Glomerular visceral epithelial cell (primary cell): ENCODE results near the gene DCUN1D4.

ENCODE experiments used
- DNase-seq: peaks from one replicate; pipeline ENCODE4 v3.0.0-alpha.2; 2016; ENCODE audit errors: extremely low spot score

The DCUN1D4 gene

GRCh38 chr4:51853027-51853682 is 10.2 kb downstream of the DCUN1D4 start:
- DNase-seq, result no peak

DNA sequence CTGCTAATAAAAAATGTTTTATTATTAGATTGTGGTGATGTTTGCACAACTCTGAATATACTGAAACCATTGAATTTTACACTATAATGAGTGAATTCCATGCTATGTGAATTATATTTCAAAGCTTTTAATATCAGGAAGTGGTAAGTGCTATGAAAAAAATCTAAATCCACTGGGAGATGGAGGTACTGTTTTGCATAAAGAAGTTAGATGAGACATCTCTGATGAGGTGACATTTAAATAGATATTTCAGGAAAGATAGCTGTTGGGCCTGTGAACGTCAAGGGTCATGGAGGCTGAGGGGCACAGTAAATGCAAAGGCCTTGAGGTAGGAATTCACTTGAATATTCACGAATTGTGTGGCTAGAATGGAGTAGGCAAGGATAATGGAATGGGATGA is 12.3 kb downstream of the DCUN1D4 start:
- no peak for DNase-seq

GRCh38 chr4:51855751-51856150 is 12.8 kb downstream of the DCUN1D4 start:
- DNase-seq, result no peak

- DNase-seq, result no peak
Measured at GRCh38 chr4:51858605-51859202, 15.8 kb downstream of the DCUN1D4 start.

- no peak for DNase-seq
Measured at GRCh38 chr4:51859476-51860031, 16.6 kb downstream of the DCUN1D4 start.

DNA sequence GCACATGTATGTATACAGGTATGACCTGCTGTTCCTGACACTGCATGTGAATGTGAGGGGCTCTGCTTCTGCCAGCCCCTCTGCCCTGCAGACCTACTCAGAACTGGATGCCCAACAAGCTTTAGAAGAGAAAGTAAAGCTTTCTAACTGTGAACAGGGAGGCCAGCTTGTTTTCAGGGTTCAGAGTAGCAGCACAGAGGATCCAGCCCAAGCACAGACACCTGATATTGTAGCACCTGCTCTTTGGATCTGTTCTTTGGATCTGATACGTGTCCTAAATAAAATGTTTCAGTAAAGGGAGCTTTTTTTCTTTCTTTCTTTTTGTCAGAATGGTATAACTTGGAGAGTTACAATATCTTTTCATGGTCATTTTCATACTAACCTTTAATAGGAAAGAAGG is 19.2 kb downstream of the DCUN1D4 start:
- DNase-seq, result no peak

GRCh38 chr4:51862781-51863180 is 19.8 kb downstream of the DCUN1D4 start:
- DNase-seq, result no peak

- no peak for DNase-seq
Measured at GRCh38 chr4:51865717-51866116, 22.8 kb downstream of the DCUN1D4 start.

- no peak for DNase-seq
Measured at GRCh38 chr4:51866835-51867234, 23.9 kb downstream of the DCUN1D4 start.

DNA sequence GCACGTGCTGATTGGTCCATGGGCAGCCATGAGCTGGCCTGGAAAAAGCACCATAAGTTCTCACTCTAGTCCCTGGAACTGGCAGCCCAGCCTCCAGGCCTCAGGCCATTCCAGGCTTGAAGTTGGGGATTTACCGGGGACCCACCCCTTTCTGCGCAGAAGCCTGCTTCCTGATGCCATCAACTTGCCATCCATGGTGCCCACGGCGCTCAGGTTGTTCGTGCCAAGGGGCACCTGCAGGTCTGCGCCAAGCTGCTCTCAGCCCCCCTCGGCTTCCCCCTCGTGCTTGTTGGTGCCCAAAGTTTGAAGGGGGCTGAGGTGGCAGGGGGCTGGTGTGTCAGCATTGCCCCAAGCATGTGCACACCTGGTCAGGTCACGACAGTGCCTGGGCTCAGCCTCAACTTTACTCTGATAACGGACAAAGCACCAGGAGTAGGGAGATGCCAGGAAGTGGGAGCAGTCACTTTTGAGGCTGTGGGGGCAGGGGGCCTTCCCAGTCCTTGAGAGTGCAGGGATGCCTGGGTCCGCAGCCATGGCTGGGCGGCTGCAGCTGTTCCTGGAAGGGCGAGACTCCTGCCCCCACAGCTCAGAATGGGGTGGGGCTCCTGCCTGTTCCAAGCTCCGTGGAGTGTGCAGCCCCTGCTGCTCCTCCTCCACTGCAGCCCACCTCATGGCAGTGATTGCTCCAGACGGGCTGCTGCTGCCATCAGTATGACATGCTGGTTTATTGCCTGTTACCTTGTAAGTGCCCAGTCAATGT is 24.9 kb downstream of the DCUN1D4 start:
- no peak for DNase-seq

GRCh38 chr4:51868449-51868847 is 25.5 kb downstream of the DCUN1D4 start:
- no peak for DNase-seq

DNA sequence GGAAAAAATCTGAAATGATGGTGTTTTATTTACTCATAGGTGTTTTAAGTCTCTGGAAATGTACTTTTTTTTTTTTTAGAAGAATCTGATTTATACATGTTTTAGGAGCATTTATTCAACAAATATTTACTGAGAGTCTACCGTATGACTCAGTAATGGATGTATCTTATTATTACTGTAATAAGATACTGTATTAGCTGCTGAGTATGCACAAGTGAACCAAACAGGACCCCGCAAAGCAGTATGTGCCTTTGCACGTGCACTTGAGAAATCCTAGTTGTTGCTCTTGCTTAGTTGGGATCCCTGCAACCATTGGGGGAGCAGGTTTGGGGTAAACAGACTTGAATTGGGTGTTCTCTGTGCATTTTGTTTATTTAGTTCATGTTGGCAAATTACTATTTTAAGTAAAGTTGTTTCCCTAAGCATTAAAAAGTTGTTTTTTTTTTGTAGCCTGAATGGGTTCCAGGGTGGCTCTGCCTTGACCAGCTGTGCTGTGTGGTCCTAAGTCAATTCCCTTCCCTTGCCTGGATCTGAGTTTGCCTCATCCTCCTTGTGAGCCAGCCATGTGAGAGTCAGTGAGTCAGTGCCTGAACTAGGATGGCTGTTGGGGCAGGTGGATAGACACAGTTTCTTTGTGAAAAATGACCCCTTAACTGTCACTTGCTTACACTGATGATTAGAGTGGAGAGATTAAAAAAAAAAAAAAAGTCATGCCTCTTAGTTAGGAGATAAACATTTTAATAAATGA is 27.7 kb downstream of the DCUN1D4 start:
- DNase-seq, result no peak

- no peak for DNase-seq
Measured at GRCh38 chr4:51872283-51872997, 29.5 kb downstream of the DCUN1D4 start.

GRCh38 chr4:51874551-51874950 is 31.6 kb downstream of the DCUN1D4 start:
- DNase-seq, result no peak

- DNase-seq, result no peak
Measured at GRCh38 chr4:51878431-51878830, 35.5 kb downstream of the DCUN1D4 start.

DNA sequence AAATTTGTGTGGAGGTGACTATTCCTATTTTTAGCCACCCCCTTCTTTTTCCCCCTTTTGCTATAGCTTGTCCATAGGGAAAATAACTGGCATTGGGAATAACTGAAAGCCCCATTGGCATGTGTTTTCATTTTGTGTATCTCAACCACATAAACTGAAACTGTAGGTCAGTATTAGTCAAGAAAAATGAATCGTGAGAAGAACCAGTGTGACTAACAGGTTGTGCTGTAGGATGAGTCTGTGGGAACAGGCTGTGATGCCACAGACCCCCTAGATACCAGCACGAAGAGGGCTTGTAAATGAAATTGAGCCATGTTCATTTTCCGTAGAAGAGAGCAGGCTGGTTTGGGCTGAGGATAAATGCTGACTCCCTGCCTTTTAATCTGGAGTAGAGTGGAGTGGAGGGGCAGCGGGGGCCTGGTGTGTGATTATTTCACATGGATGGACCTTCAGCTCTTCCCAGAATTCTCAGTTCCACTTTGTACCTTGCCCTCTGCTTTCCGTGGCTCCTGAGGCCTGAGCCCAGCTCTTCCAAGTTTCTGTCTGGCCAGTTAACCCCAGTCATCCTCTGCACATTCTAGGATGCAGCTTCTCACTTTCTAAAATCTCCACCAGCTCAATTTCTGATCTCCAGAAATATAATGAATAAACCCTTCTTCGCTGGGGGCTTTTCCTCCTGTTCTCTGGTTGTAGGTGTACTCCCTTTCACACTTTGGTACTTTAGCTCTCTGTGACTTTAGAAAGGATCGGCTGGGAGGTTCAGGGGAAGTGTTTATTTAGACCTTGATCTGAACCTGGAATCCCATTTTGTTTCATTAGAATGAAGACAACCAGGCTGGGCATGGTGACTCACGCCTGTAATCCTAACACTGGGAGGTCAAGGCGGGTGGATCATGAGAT is 37.3 kb downstream of the DCUN1D4 start:
- no peak for DNase-seq

DNA sequence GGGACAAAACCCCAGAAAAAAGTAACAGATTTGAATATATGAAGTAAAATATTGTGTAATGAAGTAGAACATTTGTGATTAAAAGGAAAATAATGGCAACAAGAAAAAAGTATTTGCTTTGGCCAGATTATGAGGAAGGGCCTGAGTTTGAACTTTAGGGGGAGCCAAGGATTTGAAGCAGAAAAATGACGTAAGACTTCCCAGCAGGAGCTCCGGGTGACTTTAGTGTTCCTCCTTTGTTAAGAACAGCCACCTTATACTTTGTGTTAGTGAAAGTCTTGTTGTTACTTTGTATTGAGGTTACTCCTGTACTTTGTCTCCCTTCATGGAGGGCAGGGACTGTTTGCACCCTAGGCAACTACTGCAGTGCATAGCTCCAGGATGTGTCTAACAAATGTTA is 41.1 kb downstream of the DCUN1D4 start:
- DNase-seq, result no peak

- no peak for DNase-seq
Measured at GRCh38 chr4:51884606-51885005, 41.7 kb downstream of the DCUN1D4 start.

GRCh38 chr4:51885363-51885762 is 42.4 kb downstream of the DCUN1D4 start:
- DNase-seq, result peak; percentile 21

DNA sequence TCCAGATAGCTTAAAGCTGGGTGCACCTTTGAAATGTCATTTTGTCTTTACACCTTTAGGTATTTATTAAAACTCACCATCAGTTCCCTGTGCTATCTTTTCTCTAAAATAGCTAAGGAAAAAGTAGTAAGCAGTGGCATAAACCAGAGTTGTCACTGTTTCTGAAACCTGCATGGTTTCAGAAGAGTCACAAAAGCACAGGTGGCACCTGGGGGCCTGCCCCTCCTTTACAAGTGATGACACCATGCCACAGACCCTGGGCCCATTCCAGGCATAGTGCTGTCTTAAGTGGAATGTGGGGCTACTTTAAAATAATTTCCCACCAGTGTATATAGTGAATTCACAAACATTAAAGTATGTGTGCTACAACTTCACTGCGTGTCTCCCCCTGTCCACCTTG is 47.8 kb downstream of the DCUN1D4 start:
- DNase-seq, result no peak
